Hair follicular keratinocyte (primary cell): ENCODE results near the gene KHDRBS1. TPM values are rescaled to one million over a fixed set of nuclear protein-coding genes. Genes with fewer than 3 reads are reported as not detected.

Source experiments
- total RNA-seq: library from RNA; depleted of rRNA; stranded (reverse); fragments of >200 nt; gene quantifications from 2 replicates; pipeline ENCODE4 v1.2.3, GENCODE V29; 2015

Gene KHDRBS1
- 70.8 and 87.9 TPM in 2 replicates for total RNA-seq

DNA sequence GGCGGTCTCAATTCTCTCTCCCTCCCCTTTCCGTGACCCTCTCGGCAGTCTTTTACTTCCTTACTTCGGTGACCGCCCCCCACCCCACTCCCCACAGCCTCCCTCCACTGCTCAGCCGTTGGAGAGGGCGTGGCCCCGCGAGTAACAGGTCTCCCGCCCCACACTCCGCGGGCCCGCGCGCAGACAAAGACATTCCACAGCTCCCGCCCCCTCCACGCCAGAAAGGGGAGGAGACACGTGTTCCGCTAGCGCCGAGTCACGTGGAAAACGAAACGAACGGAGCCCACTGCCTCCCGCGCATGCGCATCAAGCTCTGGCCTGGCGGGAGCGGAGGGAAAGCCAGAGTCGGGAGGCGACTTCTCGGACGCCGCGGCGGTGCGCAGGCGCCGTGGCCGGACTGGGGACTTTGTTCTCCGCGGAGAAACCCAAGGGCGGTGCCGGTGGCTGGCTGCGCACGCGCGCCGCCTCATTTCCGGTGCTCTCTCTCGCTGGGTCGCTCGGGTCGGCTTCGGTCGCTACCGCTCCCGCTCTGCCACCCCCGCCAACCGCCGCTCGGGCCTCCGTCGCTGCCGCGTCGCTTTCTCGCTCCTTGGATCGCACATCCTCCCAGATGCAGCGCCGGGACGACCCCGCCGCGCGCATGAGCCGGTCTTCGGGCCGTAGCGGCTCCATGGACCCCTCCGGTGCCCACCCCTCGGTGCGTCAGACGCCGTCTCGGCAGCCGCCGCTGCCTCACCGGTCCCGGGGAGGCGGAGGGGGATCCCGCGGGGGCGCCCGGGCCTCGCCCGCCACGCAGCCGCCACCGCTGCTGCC is at the start of gene KHDRBS1:
KHDRBS1 (plus strand) TSS at position 483 of the 813 bp plus-strand sequence; CDS start at position 611, 128 bp downstream.

GRCh38 chr1:32072622-32073298 is 59.1 kb downstream of the KHDRBS1 start, which contains the start of gene TMEM39B:
TMEM39B (plus strand) TSS chr1:32072939; CDS start chr1:32073048, 109 bp downstream.

Other genes with a start within 250 kb of the KHDRBS1 start
- 0.19 and 0.39 TPM in 2 replicates for gene ADGRB2, start 249.5 kb upstream of the KHDRBS1 start, total RNA-seq
- 4.7 and 6.2 TPM in 2 replicates for gene SPOCD1, start 197.8 kb upstream of the KHDRBS1 start, total RNA-seq
- gene PTP4A2, start 75.5 kb upstream of the KHDRBS1 start, total RNA-seq, result 145 and 188 TPM in 2 replicates
- 5.2 and 6.1 TPM in 2 replicates for gene TMEM39B, start 59.1 kb downstream of the KHDRBS1 start, total RNA-seq
- 37.1 and 43.7 TPM in 2 replicates for gene KPNA6, start 94.2 kb downstream of the KHDRBS1 start, total RNA-seq
- 44.2 and 46.2 TPM in 2 replicates for gene TXLNA, start 165.8 kb downstream of the KHDRBS1 start, total RNA-seq
- gene CCDC28B, start 186.7 kb downstream of the KHDRBS1 start, total RNA-seq, result 9.0 and 10.8 TPM in 2 replicates
- gene IQCC, start 191.8 kb downstream of the KHDRBS1 start, total RNA-seq, result 0.94 and 4.3 TPM in 2 replicates
- gene DCDC2B, start 195.2 kb downstream of the KHDRBS1 start, total RNA-seq, result not detected in 2 replicates
- 7.2 and 13.5 TPM in 2 replicates for gene TMEM234, start 208.5 kb downstream of the KHDRBS1 start, total RNA-seq
- gene EIF3I, start 208.5 kb downstream of the KHDRBS1 start, total RNA-seq, result 421 and 448 TPM in 2 replicates
- not detected in 2 replicates for gene FAM167B, start 233.4 kb downstream of the KHDRBS1 start, total RNA-seq
- gene LCK, start 237.4 kb downstream of the KHDRBS1 start, total RNA-seq, result 0.84 and 0.86 TPM in 2 replicates